IMR-90 (cell line): Measurements from ENCODE around the gene CFAP92. TPM values are rescaled to one million over a fixed set of nuclear protein-coding genes. Genes with fewer than 3 reads are reported as not detected.

Experiments
- ATAC-seq: fragments of 200-7000 bp; cut with Tn5 transposase; 2 replicates; pipeline ENCODE4 v1.9.1; 2020; ENCODE audit warnings: low read depth, mild to moderate bottlenecking, moderate library complexity
- BruUV-seq: library from RNA; stranded (reverse); fragments of 400-500 nt; replicated peaks from 2 replicates; lab custom pipeline; 2021; lab: Mats Ljungman, UMichigan
- CTCF ChIA-PET: fragments of 300-600 bp; formaldehyde crosslinking; extraction: SDS; loops from one replicate; lab custom pipeline; 2021; ENCODE audit warnings: antibody characterized with exemption; lab: Yijun Ruan, JAX
- POLR2A ChIA-PET: fragments of 300-600 bp; sonication (Branson Sonifier 250); formaldehyde crosslinking; loops from one replicate; lab custom pipeline; 2022; ENCODE audit warnings: antibody characterized with exemption; ENCODE audit not compliant: unreplicated experiment; lab: Charles Lee
- DNase-seq: peaks from one replicate; pipeline ENCODE4 v3.0.0; 2013
- H2AFZ ChIP-seq: replicated peaks from 2 replicates; pipeline ENCODE3; 2013; ENCODE audit warnings: low read length, mild to moderate bottlenecking; ENCODE audit not compliant: poor library complexity
- H2AK5ac ChIP-seq: 2 replicates; pipeline ENCODE4 v1.6.1; 2013; ENCODE audit warnings: low read depth, low read length, inconsistent platforms
- H2AK9ac ChIP-seq: replicated peaks from 2 replicates; pipeline ENCODE3; 2013; ENCODE audit warnings: mild to moderate bottlenecking, low read depth, low read length, moderate library complexity; ENCODE audit not compliant: poor library complexity
- H2BK120ac ChIP-seq: 2 replicates; pipeline ENCODE4 v1.6.1; 2013; ENCODE audit warnings: low read depth, low read length, inconsistent platforms
- H2BK15ac ChIP-seq: 3 replicates; pipeline ENCODE4 v1.6.1; 2013; ENCODE audit warnings: low read depth, low read length, inconsistent platforms
- H2BK20ac ChIP-seq: 2 replicates; pipeline ENCODE4 v1.6.1; 2013; ENCODE audit warnings: low read depth, mild to moderate bottlenecking, inconsistent platforms, low read length, moderate library complexity
- H2BK5ac ChIP-seq: 2 replicates; pipeline ENCODE4 v1.6.1; 2013; ENCODE audit warnings: mild to moderate bottlenecking, low read depth, low read length, inconsistent platforms; ENCODE audit not compliant: poor library complexity, severe bottlenecking
- H3K14ac ChIP-seq: replicated peaks from 2 replicates; pipeline ENCODE4 v1.6.1; 2013; ENCODE audit warnings: low read depth, low read length, inconsistent platforms
- H3K18ac ChIP-seq: 2 replicates; pipeline ENCODE4 v1.6.1; 2013; ENCODE audit warnings: low read depth, low read length, control low read depth
- H3K23ac ChIP-seq: 2 replicates; pipeline ENCODE4 v1.6.1; 2013; ENCODE audit warnings: low read depth, low read length, inconsistent platforms
- H3K27ac ChIP-seq: 2 replicates; pipeline ENCODE4 v1.5.1; 2013; ENCODE audit warnings: mild to moderate bottlenecking, control low read depth, low read length; ENCODE audit not compliant: insufficient read depth
- H3K27me3 ChIP-seq: 2 replicates; pipeline ENCODE4 v1.6.1; 2013; ENCODE audit warnings: low read length; ENCODE audit not compliant: control insufficient read depth, insufficient read depth
- H3K36me3 ChIP-seq: 2 replicates; pipeline ENCODE4 v1.6.1; 2013; ENCODE audit warnings: low read length, mixed read lengths; ENCODE audit not compliant: control insufficient read depth, insufficient read depth
- H3K4ac ChIP-seq: 2 replicates; pipeline ENCODE4 v1.6.1; 2013; ENCODE audit warnings: low read depth, low read length, inconsistent platforms
- H3K4me1 ChIP-seq: 2 replicates; pipeline ENCODE4 v1.6.1; 2013; ENCODE audit warnings: low read length, mixed read lengths; ENCODE audit not compliant: control insufficient read depth, insufficient read depth
- H3K4me2 ChIP-seq: 2 replicates; pipeline ENCODE4 v1.6.1; 2013; ENCODE audit warnings: low read depth, mild to moderate bottlenecking, control low read depth, low read length, moderate library complexity
- H3K4me3 ChIP-seq: 2 replicates; pipeline ENCODE4 v1.5.1; 2013; ENCODE audit warnings: low read depth, mild to moderate bottlenecking, control low read depth, low read length, moderate library complexity; ENCODE audit not compliant: insufficient read depth
- H3K56ac ChIP-seq: 2 replicates; pipeline ENCODE4 v1.6.1; 2013; ENCODE audit warnings: low read length, inconsistent platforms; ENCODE audit not compliant: insufficient read depth; ENCODE audit errors: extremely low read depth
- H3K79me1 ChIP-seq, 2 experiments: 2 replicates each; pipeline ENCODE4 v1.6.1; 2013; ENCODE audit warnings: low read length in 2 of 2, inconsistent platforms in 1 of 2, low read depth in 1 of 2
- H3K9ac ChIP-seq: 2 replicates; pipeline ENCODE4 v1.6.1; 2013; ENCODE audit warnings: low read depth, low read length, control low read depth
- H3K9me1 ChIP-seq: 2 replicates; pipeline ENCODE4 v1.6.1; 2013; ENCODE audit warnings: low read length, inconsistent platforms; ENCODE audit not compliant: insufficient read depth
- H3K9me3 ChIP-seq: 2 replicates; pipeline ENCODE4 v1.6.1; 2013; ENCODE audit warnings: low read length; ENCODE audit not compliant: control insufficient read depth, insufficient read depth
- H4K20me1 ChIP-seq: 2 replicates; pipeline ENCODE4 v1.6.1; 2013; ENCODE audit warnings: low read length, inconsistent platforms; ENCODE audit not compliant: insufficient read depth
- H4K5ac ChIP-seq: 2 replicates; pipeline ENCODE4 v1.6.1; 2013; ENCODE audit warnings: mild to moderate bottlenecking, low read depth, low read length, control low read depth
- H4K8ac ChIP-seq, 2 experiments: 2 replicates each; pipeline ENCODE4 v1.6.1; 2013; ENCODE audit warnings: low read depth in 2 of 2, low read length in 2 of 2, control low read depth in 1 of 2, inconsistent platforms in 1 of 2
- H4K91ac ChIP-seq: 2 replicates; pipeline ENCODE4 v1.6.1; 2013; ENCODE audit warnings: low read depth, low read length, inconsistent platforms; ENCODE audit not compliant: insufficient read depth
- BHLHE40 ChIP-seq: fragments of 150-350 bp; IDR thresholded peaks from 2 replicates; pipeline ENCODE4 v1.6.1; 2016; ENCODE audit warnings: mild to moderate bottlenecking, low read depth, low read length
- CEBPB ChIP-seq: IDR thresholded peaks from 2 replicates; pipeline ENCODE4 v1.6.1; 2012; ENCODE audit warnings: low read depth, low read length, improper control_type of control experiment
- CHD1 ChIP-seq: IDR thresholded peaks from 2 replicates; pipeline ENCODE4 v1.6.1; 2012; ENCODE audit warnings: low read depth, low read length, improper control_type of control experiment
- CTCF ChIP-seq: conservative IDR thresholded peaks from 2 replicates; pipeline ENCODE4 v1.5.1; 2012; ENCODE audit warnings: mild to moderate bottlenecking, low read depth, low read length, improper control_type of control experiment
- ELK1 ChIP-seq: fragments of 150-350 bp; IDR thresholded peaks from 2 replicates; pipeline ENCODE4 v1.6.1; 2016; ENCODE audit warnings: low read depth, mild to moderate bottlenecking, low read length, moderate library complexity, borderline replicate concordance
- FOS ChIP-seq: fragments of 150-350 bp; IDR thresholded peaks from 2 replicates; pipeline ENCODE4 v1.6.1; 2016; ENCODE audit warnings: low read depth, low read length
- MAFK ChIP-seq: IDR thresholded peaks from 2 replicates; pipeline ENCODE4 v1.6.1; 2012; ENCODE audit warnings: low read depth, low read length, improper control_type of control experiment
- MAZ ChIP-seq: IDR thresholded peaks from 2 replicates; pipeline ENCODE4 v1.6.1; 2012; ENCODE audit warnings: low read depth, mild to moderate bottlenecking, low read length, improper control_type of control experiment, moderate library complexity, borderline replicate concordance
- MXI1 ChIP-seq: IDR thresholded peaks from 2 replicates; pipeline ENCODE4 v1.6.1; 2012; ENCODE audit warnings: low read depth, mild to moderate bottlenecking, low read length, moderate library complexity, borderline replicate concordance
- NFE2L2 ChIP-seq: fragments of 150-350 bp; IDR thresholded peaks from 2 replicates; pipeline ENCODE4 v1.6.1; 2016; ENCODE audit warnings: low read depth, mild to moderate bottlenecking, low read length
- POLR2A ChIP-seq: IDR thresholded peaks from 2 replicates; pipeline ENCODE4 v1.6.1; 2012; ENCODE audit warnings: mild to moderate bottlenecking, low read depth, low read length
- RAD21 ChIP-seq: IDR thresholded peaks from 2 replicates; pipeline ENCODE4 v1.6.1; 2012; ENCODE audit warnings: low read length, improper control_type of control experiment
- RCOR1 ChIP-seq: IDR thresholded peaks from 2 replicates; pipeline ENCODE4 v1.6.1; 2012; ENCODE audit warnings: mild to moderate bottlenecking, low read length, improper control_type of control experiment; ENCODE audit not compliant: insufficient replicate concordance
- RFX5 ChIP-seq: IDR thresholded peaks from 2 replicates; pipeline ENCODE4 v1.8.0; 2012; ENCODE audit warnings: low read depth, mild to moderate bottlenecking, low read length, moderate library complexity
- SMC3 ChIP-seq: fragments of 150-350 bp; IDR thresholded peaks from 2 replicates; pipeline ENCODE4 v1.6.1; 2016; ENCODE audit warnings: low read depth, mild to moderate bottlenecking, antibody characterized with exemption, low read length, moderate library complexity
- USF2 ChIP-seq: fragments of 150-350 bp; IDR thresholded peaks from 2 replicates; pipeline ENCODE4 v1.6.1; 2017; ENCODE audit warnings: mild to moderate bottlenecking, antibody characterized with exemption, low read length, low read depth
- WGBS, 2 experiments: methylation state at CpG; one replicate each; pipeline versions ENCODE4 v1.1.5 to v1.1.7; 2013; ENCODE audit warnings: missing lambda C conversion rate in 2 of 2; ENCODE audit not compliant: insufficient read length in 1 of 2; ENCODE audit errors: extremely low coverage in 2 of 2; 5-methylcytosine and 5-hydroxymethylcytosine counted together
- dilution Hi-C: fragments of 300-500 bp; cut with HindIII; formaldehyde crosslinking; loops from one replicate; pipeline ENCODE4 v1.14.3; 2018; ENCODE audit warnings: low sequenced_read_pairs; ENCODE audit not compliant: unreplicated experiment
- in situ Hi-C: fragments of 300-500 bp; cut with MboI; formaldehyde crosslinking; loops from 3 replicates; pipeline ENCODE4 v1.14.3; 2019; ENCODE audit warnings: low sequenced_read_pairs, inconsistent platforms, mixed read lengths
- intact Hi-C: fragments of 100-400 bp; cut with micrococcal nuclease; formaldehyde crosslinking; loops from 2 replicates; pipeline ENCODE4 v1.10.0; 2022
- polyA plus RNA-seq, 3 experiments: library from polyadenylated mRNA; depleted of rRNA; stranded (reverse); fragments of >200 nt; gene quantifications; 2 replicates each; pipeline ENCODE4 v1.2.3, GENCODE V29; 2012; ENCODE audit warnings: low replicate concordance in 1 of 3
- total RNA-seq: library from RNA; depleted of rRNA; stranded (reverse); fragments of >200 nt; gene quantifications from 2 replicates; pipeline ENCODE4 v1.2.3, GENCODE V29; 2012

The CFAP92 gene
- total and polyA plus RNA-seq, 2 of the 4 experiments (the other 2 are of a cell fraction): not detected

- no peak overlapping the region for H2AK5ac ChIP-seq
- H3K36me3 ChIP-seq: no peaks in the 10 kb centered on the region
- BruUV-seq: no TSS peak
- no peak overlapping the region for H2BK15ac ChIP-seq
- no peaks in the 10 kb centered on the region for H3K9me3 ChIP-seq
- TF ChIP-seq USF2 (no peak), RCOR1 (no peak), NFE2L2 (no peak), RFX5 (no peak), RAD21 (no peak), CTCF (no peak), MXI1 (no peak), FOS (no peak), SMC3 (no peak), MAFK (no peak), MAZ (no peak), CEBPB (no peak), CHD1 (no peak), POLR2A (no peak), BHLHE40 (no peak), ELK1 (no peak)
- H2AFZ ChIP-seq: no peak overlapping the region
- H3K27me3 ChIP-seq: peaks cover 12% of the 10 kb centered on the region
- H3K9me1 ChIP-seq: no peaks in the 10 kb centered on the region
- no peak overlapping the region for H3K14ac ChIP-seq
- no peak overlapping the region for H3K4me2 ChIP-seq
- no CpG with 5 or more reads among the region's 1 CpG for WGBS, 2 experiments
- H2BK120ac ChIP-seq: no peak overlapping the region
- H3K56ac ChIP-seq: no peak overlapping the region
- H3K27ac ChIP-seq: no peak overlapping the region
- H3K23ac ChIP-seq: no peak overlapping the region
- no peak overlapping the region for H3K9ac ChIP-seq
- H3K4me1 ChIP-seq: peaks cover 2% of the 10 kb centered on the region; the same call in 1 of the 2 replicates
- H3K4ac ChIP-seq: no peak overlapping the region
- no peak overlapping the region for H2BK20ac ChIP-seq
- in situ Hi-C loops (no loop called here), dilution Hi-C loops (no loop called here), intact Hi-C loops (no loop called here)
- no peak overlapping the region for H4K8ac ChIP-seq
- no peak overlapping the region for H4K91ac ChIP-seq
- CTCF ChIA-PET: no interaction called here
- ATAC-seq (no peak), DNase-seq (no peak)
- no peaks in the 10 kb centered on the region for H3K79me1 ChIP-seq
- H4K20me1 ChIP-seq: no peaks in the 10 kb centered on the region
- H4K5ac ChIP-seq: no peak overlapping the region
- H2AK9ac ChIP-seq: no peak overlapping the region
- H3K4me3 ChIP-seq: no peak overlapping the region
- peak overlapping the region; percentile 61 for H2BK5ac ChIP-seq
- POLR2A ChIA-PET: no interaction called here
- H3K18ac ChIP-seq: no peak overlapping the region
Measured at GRCh38 chr3:128975276-128975675, 18.6 kb downstream of the CFAP92 start.
